SK-N-MC (cell line): ENCODE data around the gene CELSR1.

Experiments used
- DNase-seq: peaks from one replicate; pipeline ENCODE4 v3.0.0-alpha.2; 2011; ENCODE audit warnings: low read depth, low spot score
- H3K27ac ChIP-seq: fragments of 200-600 bp; sonication (generic); 2 replicates; pipeline ENCODE4 v1.5.1; 2016; ENCODE audit warnings: mixed run types
- H3K36me3 ChIP-seq: fragments of 200-600 bp; sonication (generic); 2 replicates; pipeline ENCODE4 v1.6.1; 2017; ENCODE audit warnings: antibody characterized with exemption, low read length, mixed read lengths; ENCODE audit not compliant: insufficient read depth
- H3K4me3 ChIP-seq: fragments of 200-600 bp; sonication (generic); 2 replicates; pipeline ENCODE4 v1.5.1; 2016
- H3K9ac ChIP-seq: fragments of 200-600 bp; sonication (generic); 2 replicates; pipeline ENCODE4 v1.8.0; 2017; ENCODE audit warnings: mixed run types, mixed read lengths; ENCODE audit not compliant: insufficient read length
- H3K9me3 ChIP-seq: fragments of 200-600 bp; sonication (generic); 2 replicates; pipeline ENCODE4 v1.6.1; 2017; ENCODE audit warnings: low read depth, mild to moderate bottlenecking, antibody characterized with exemption, low read length, moderate library complexity, mixed read lengths
- EZH2 ChIP-seq: fragments of 200-600 bp; sonication (generic); IDR thresholded peaks from one replicate; pipeline ENCODE4 v1.6.1; 2017; ENCODE audit warnings: antibody characterized with exemption
- FOXP2 ChIP-seq: optimal IDR thresholded peaks from 2 replicates; pipeline ENCODE3; 2011; ENCODE audit warnings: mild to moderate bottlenecking, moderate library complexity; ENCODE audit not compliant: insufficient read depth; ENCODE audit errors: extremely low read length, control extremely low read depth
- POLR2AphosphoS5 ChIP-seq: IDR thresholded peaks from 2 replicates; pipeline ENCODE4 v1.6.1; 2012; ENCODE audit warnings: mild to moderate bottlenecking, low read depth, low read length, borderline replicate concordance

Gene CELSR1

GRCh38 chr22:46376908-46377524, 160.4 kb downstream of the CELSR1 start:
- Histone ChIP-seq H3K27ac (no peak overlapping the region), H3K9me3 (no peaks in the 10 kb centered on the region; the same call in 1 of the 2 replicates), H3K4me3 (no peak overlapping the region), H3K9ac (no peak overlapping the region), H3K36me3 (no peaks in the 10 kb centered on the region)
- TF ChIP-seq EZH2 (no peak), FOXP2 (no peak), POLR2AphosphoS5 (no peak)
- no peak for DNase-seq

- no peak overlapping the region for H3K4me3 ChIP-seq
- H3K36me3 ChIP-seq, result no peaks in the 10 kb centered on the region
- H3K9ac ChIP-seq, result no peak overlapping the region
- DNase-seq, result no peak
- no peak overlapping the region for H3K27ac ChIP-seq
- H3K9me3 ChIP-seq, result no peaks in the 10 kb centered on the region; the same call in 1 of the 2 replicates
- TF ChIP-seq EZH2, result no peak
- no peak for TF ChIP-seq FOXP2
- no peak for TF ChIP-seq POLR2AphosphoS5
These were observed 161.3 kb downstream of the CELSR1 start for GRCh38 chr22:46376111-46376510.

GRCh38 chr22:46374663-46375474, 162.6 kb downstream of the CELSR1 start:
- Histone ChIP-seq H3K27ac (no peak overlapping the region), H3K9ac (no peak overlapping the region), H3K9me3 (no peaks in the 10 kb centered on the region; the same call in 1 of the 2 replicates), H3K4me3 (no peak overlapping the region), H3K36me3 (no peaks in the 10 kb centered on the region)
- TF ChIP-seq FOXP2, result no peak
- no peak for TF ChIP-seq POLR2AphosphoS5
- no peak for TF ChIP-seq EZH2
- DNase-seq, result no peak

GRCh38 chr22:46373921-46374662, 163.3 kb downstream of the CELSR1 start:
- TF ChIP-seq EZH2 (no peak), POLR2AphosphoS5 (no peak), FOXP2 (no peak)
- DNase-seq, result peak; percentile 10
- no peaks in the 10 kb centered on the region for H3K36me3 ChIP-seq
- no peak overlapping the region for H3K9ac ChIP-seq
- H3K27ac ChIP-seq, result no peak overlapping the region
- H3K9me3 ChIP-seq, result no peaks in the 10 kb centered on the region; the same call in 1 of the 2 replicates
- no peak overlapping the region for H3K4me3 ChIP-seq

GRCh38 chr22:46373159-46373558, 164.3 kb downstream of the CELSR1 start:
- Histone ChIP-seq H3K27ac (no peak overlapping the region), H3K9me3 (no peaks in the 10 kb centered on the region; the same call in 1 of the 2 replicates), H3K4me3 (no peak overlapping the region), H3K36me3 (no peaks in the 10 kb centered on the region), H3K9ac (no peak overlapping the region)
- TF ChIP-seq EZH2 (no peak), POLR2AphosphoS5 (no peak), FOXP2 (no peak)
- DNase-seq, result no peak

- TF ChIP-seq POLR2AphosphoS5, result no peak
- TF ChIP-seq EZH2, result no peak
- TF ChIP-seq FOXP2, result no peak
- H3K9ac ChIP-seq, result no peak overlapping the region
These were observed 164.7 kb downstream of the CELSR1 start for GRCh38 chr22:46372686-46373085.

GRCh38 chr22:46371623-46372226, 165.7 kb downstream of the CELSR1 start:
- Histone ChIP-seq H3K9ac (no peak overlapping the region), H3K36me3 (no peaks in the 10 kb centered on the region), H3K9me3 (no peaks in the 10 kb centered on the region; the same call in 1 of the 2 replicates), H3K27ac (no peak overlapping the region), H3K4me3 (no peak overlapping the region)
- DNase-seq, result no peak
- TF ChIP-seq POLR2AphosphoS5 (no peak), FOXP2 (no peak), EZH2 (no peak)

More at GRCh38 chr22:46372686-46373085, 164.7 kb downstream of the CELSR1 start:
- Histone ChIP-seq H3K4me3 (no peak overlapping the region), H3K27ac (no peak overlapping the region), H3K9me3 (no peaks in the 10 kb centered on the region; the same call in 1 of the 2 replicates), H3K36me3 (no peaks in the 10 kb centered on the region)
- no peak for DNase-seq
